ENCODE measurements around the gene TSSK3. TPM values are rescaled to one million over a fixed set of nuclear protein-coding genes. Genes with fewer than 3 reads are reported as not detected.
A peak's percentile ranks its signal among the peaks of the same experiment; 100 is the strongest.

The TSSK3 gene
- total RNA-seq, 1 donor from 2014 or later = 4.8 TPM

GRCh38 chr1:32400876-32401631 lies 38.7 kb downstream of the TSSK3 start:
- Histone ChIP-seq H3K9me3 (no peaks in the 10 kb centered on the region), H3K4me3 (no peak overlapping the region), H3K27me3 (no peaks in the 10 kb centered on the region), H3K27ac (peak overlapping the region; percentile 66 to 72), H3K4me1 (peaks cover 0 to 3% of the 10 kb centered on the region in 2 donors), H3K36me3 (no peaks in the 10 kb centered on the region)
- intact Hi-C loops (cut with DNase I) = loop anchor here (1.0 kb wide), 1 partner anchor 13 kb away; no protein-coding TSS in a partner anchor
- DNase-seq (ENCODE audit: low spot score in 2 of 2) = peak; percentile 61 to 95
- peak; percentile 88 to 93 (median 89) for TF ChIP-seq CTCF (IDR thresholded peaks at IDR 0.05)

GRCh38 chr1:32404946-32405345 lies 42.6 kb downstream of the TSSK3 start:
- Histone ChIP-seq H3K4me1 (peaks cover 0 to 3% of the 10 kb centered on the region in 2 donors), H3K36me3 (no peaks in the 10 kb centered on the region), H3K27me3 (no peaks in the 10 kb centered on the region), H3K9me3 (no peaks in the 10 kb centered on the region), H3K4me3 (no peak overlapping the region), H3K27ac (no peak overlapping the region)
- no peak for TF ChIP-seq CTCF (IDR thresholded peaks at IDR 0.05)
- no peak for DNase-seq (ENCODE audit: low spot score in 2 of 2)
- intact Hi-C loops (cut with DNase I) = no loop called here

- Histone ChIP-seq H3K27me3 (no peaks in the 10 kb centered on the region), H3K27ac (no peak overlapping the region), H3K9me3 (no peaks in the 10 kb centered on the region), H3K4me1 (no peaks in the 10 kb centered on the region), H3K36me3 (no peaks in the 10 kb centered on the region), H3K4me3 (no peak overlapping the region)
- intact Hi-C loops (cut with DNase I) = no loop called here
- TF ChIP-seq CTCF (IDR thresholded peaks at IDR 0.05) = no peak
- no peak for DNase-seq (ENCODE audit: low spot score in 2 of 2)
Observed at GRCh38 chr1:32405672-32406467, 43.5 kb downstream of the TSSK3 start.

GRCh38 chr1:32406629-32407111 lies 44.3 kb downstream of the TSSK3 start:
- H3K4me1 ChIP-seq = no peaks in the 10 kb centered on the region
- no peaks in the 10 kb centered on the region for H3K9me3 ChIP-seq
- H3K36me3 ChIP-seq = no peaks in the 10 kb centered on the region
- no peak for TF ChIP-seq CTCF (IDR thresholded peaks at IDR 0.05)
- H3K27me3 ChIP-seq = no peaks in the 10 kb centered on the region
- H3K4me3 ChIP-seq = no peak overlapping the region
- H3K27ac ChIP-seq = no peak overlapping the region
- intact Hi-C loops (cut with DNase I) = no loop called here
- DNase-seq (ENCODE audit: low spot score in 2 of 2) = no peak

- no peaks in the 10 kb centered on the region for H3K4me1 ChIP-seq
- no peaks in the 10 kb centered on the region for H3K27me3 ChIP-seq
- intact Hi-C loops (cut with DNase I) = no loop called here
- H3K27ac ChIP-seq = no peak overlapping the region
- H3K9me3 ChIP-seq = no peaks in the 10 kb centered on the region
- no peak overlapping the region for H3K4me3 ChIP-seq
- no peak for TF ChIP-seq CTCF (IDR thresholded peaks at IDR 0.05)
- no peaks in the 10 kb centered on the region for H3K36me3 ChIP-seq
- no peak for DNase-seq (ENCODE audit: low spot score in 2 of 2)
Observed at GRCh38 chr1:32411261-32411660, 48.9 kb downstream of the TSSK3 start.
